NCI-H526 (cell line): ENCODE measurements around the gene LDLRAD1.
"Not testable (repeated sequence)": the region's sequence is repeated elsewhere in the genome, so short reads cannot be mapped to it uniquely, and the experiment has no call there.

Experiments
- DNase-seq, 2 experiments: peaks; one replicate each; lab custom pipeline; 2025; lab: John Stamatoyannopoulos, UW

Gene LDLRAD1

GRCh38 chr1:54016343-54017282 lies 1.4 kb downstream of the LDLRAD1 start:
- peak in 1 of 2 experiments; percentile 23 for DNase-seq

GRCh38 chr1:54014009-54014629 lies 3.9 kb downstream of the LDLRAD1 start:
- no peak for DNase-seq

GRCh38 chr1:54013393-54014008 lies 4.5 kb downstream of the LDLRAD1 start:
- no peak for DNase-seq

GRCh38 chr1:54012863-54013262 lies 5.1 kb downstream of the LDLRAD1 start:
- no peak for DNase-seq

GRCh38 chr1:54012008-54012325 lies 6.0 kb downstream of the LDLRAD1 start:
- DNase-seq: no peak

- DNase-seq: no peak
Observed at GRCh38 chr1:54011316-54012007, 6.5 kb downstream of the LDLRAD1 start.

GRCh38 chr1:54010415-54011117 lies 7.4 kb downstream of the LDLRAD1 start:
- DNase-seq: no peak

- no peak for DNase-seq
Observed at GRCh38 chr1:54009406-54009805, 8.6 kb downstream of the LDLRAD1 start.

GRCh38 chr1:54008876-54009275 lies 9.1 kb downstream of the LDLRAD1 start:
- no peak for DNase-seq

- DNase-seq: no peak
Observed at GRCh38 chr1:54007613-54008012, 10.4 kb downstream of the LDLRAD1 start.

GRCh38 chr1:54006508-54006907 lies 11.5 kb downstream of the LDLRAD1 start:
- DNase-seq: no peak

GRCh38 chr1:54004481-54005049 lies 13.4 kb downstream of the LDLRAD1 start:
- no peak for DNase-seq

GRCh38 chr1:54003750-54004480 lies 14.1 kb downstream of the LDLRAD1 start:
- not testable (repeated sequence) for DNase-seq

- DNase-seq: no peak
Observed at GRCh38 chr1:54003249-54003646, 14.7 kb downstream of the LDLRAD1 start.

- no peak for DNase-seq
Observed at GRCh38 chr1:54002544-54003248, 15.3 kb downstream of the LDLRAD1 start.

GRCh38 chr1:54001591-54001990 lies 16.4 kb downstream of the LDLRAD1 start:
- no peak for DNase-seq

- DNase-seq: no peak
Observed at GRCh38 chr1:53999920-54000319, 18.1 kb downstream of the LDLRAD1 start.

- DNase-seq: no peak
Observed at GRCh38 chr1:53998223-53998622, 19.8 kb downstream of the LDLRAD1 start.

GRCh38 chr1:53995683-53996082 lies 22.3 kb downstream of the LDLRAD1 start:
- no peak for DNase-seq

- not testable (repeated sequence) for DNase-seq
Observed at GRCh38 chr1:53994516-53994915, 23.5 kb downstream of the LDLRAD1 start.
